MM.1S (cell line): ENCODE measurements around the gene ACIN1.
A peak's percentile ranks its signal among the peaks of the same experiment; 100 is the strongest.

Experiments
- DNase-seq: peaks from one replicate; pipeline ENCODE4 v3.0.0-alpha.2; 2015
- H2AFZ ChIP-seq: fragments of 300-600 bp; sonication (generic); 2 replicates; pipeline ENCODE4 v1.6.0; 2016; ENCODE audit warnings: antibody characterized with exemption, low read length
- H3F3A ChIP-seq: fragments of 300-600 bp; sonication (generic); 2 replicates; pipeline ENCODE4 v1.6.1; 2016; ENCODE audit warnings: mild to moderate bottlenecking, antibody characterized with exemption, low read length, moderate library complexity, mixed read lengths; ENCODE audit not compliant: insufficient read depth
- H3K27ac ChIP-seq: fragments of 300-600 bp; sonication (generic); 2 replicates; pipeline ENCODE4 v1.5.1; 2016; ENCODE audit warnings: mild to moderate bottlenecking, low read length
- H3K27me3 ChIP-seq: fragments of 300-600 bp; sonication (generic); replicated peaks from 2 replicates; pipeline ENCODE4 v1.6.0; 2016; ENCODE audit warnings: low read length; ENCODE audit not compliant: insufficient read depth
- H3K36me3 ChIP-seq: fragments of 300-600 bp; sonication (generic); replicated peaks from 2 replicates; pipeline ENCODE4 v1.6.1; 2016; ENCODE audit warnings: mild to moderate bottlenecking, low read length, mixed read lengths; ENCODE audit not compliant: insufficient read depth
- H3K4me1 ChIP-seq: fragments of 300-600 bp; sonication (generic); 2 replicates; pipeline ENCODE4 v1.6.1; 2016; ENCODE audit warnings: low read length, mixed read lengths
- H3K4me2 ChIP-seq: fragments of 300-600 bp; sonication (generic); 2 replicates; pipeline ENCODE4 v1.6.0; 2016; ENCODE audit warnings: low read depth, low read length
- H3K4me3 ChIP-seq: fragments of 300-600 bp; sonication (generic); 2 replicates; pipeline ENCODE4 v1.5.1; 2016; ENCODE audit warnings: low read length, mixed read lengths
- H3K79me2 ChIP-seq: fragments of 300-600 bp; sonication (generic); 2 replicates; pipeline ENCODE4 v1.6.1; 2016; ENCODE audit warnings: mixed run types, low read length, mixed read lengths
- H3K9ac ChIP-seq: fragments of 300-600 bp; sonication (generic); 2 replicates; pipeline ENCODE4 v1.6.1; 2016; ENCODE audit warnings: low read length, mixed read lengths
- H3K9me2 ChIP-seq: fragments of 300-600 bp; sonication (generic); replicated peaks from 2 replicates; pipeline ENCODE4 v1.6.1; 2016; ENCODE audit warnings: mild to moderate bottlenecking, low read length, mixed read lengths; ENCODE audit not compliant: insufficient read depth
- H3K9me3 ChIP-seq: fragments of 300-600 bp; sonication (generic); replicated peaks from 2 replicates; pipeline ENCODE4 v1.6.1; 2016; ENCODE audit warnings: mild to moderate bottlenecking, low read length, mixed read lengths; ENCODE audit not compliant: insufficient read depth
- H4K20me1 ChIP-seq: fragments of 300-600 bp; sonication (generic); 2 replicates; pipeline ENCODE4 v1.6.1; 2016; ENCODE audit warnings: mild to moderate bottlenecking, low read length, moderate library complexity, mixed read lengths; ENCODE audit not compliant: insufficient read depth
- EZH2 ChIP-seq: fragments of 300-600 bp; sonication (generic); optimal IDR thresholded peaks from 2 replicates; pipeline ENCODE3; 2017; ENCODE audit warnings: low read depth, mild to moderate bottlenecking, antibody characterized with exemption, low read length, mixed read lengths
- EZH2phosphoT487 ChIP-seq: fragments of 300-600 bp; sonication (generic); IDR thresholded peaks from 2 replicates; pipeline ENCODE4 v1.6.1; 2018; ENCODE audit warnings: antibody characterized with exemption, low read length
- TF ChIP-seq, protein P1 (sequence below): fragments of 300-600 bp; sonication (generic); IDR thresholded peaks from 2 replicates; pipeline ENCODE4 v1.5.1; 2016; ENCODE audit warnings: antibody characterized with exemption, low read length, mixed read lengths

Gene ACIN1

GRCh38 chr14:23095196-23096108, 516 bp upstream of the ACIN1 start, which contains the start of gene C14orf119:
C14orf119 (plus strand) TSS chr14:23095505; CDS start chr14:23097659, 2,154 bp downstream.
- DNase-seq = peak; percentile 97
- Histone ChIP-seq H3K36me3 (no peaks in the 10 kb centered on the region; the same call in 1 of the 2 replicates), H3K4me1 (no peaks in the 10 kb centered on the region), H3K4me3 (peak within 1 kb of the TSS; percentile 86), H3K4me2 (peak within 1 kb of the TSS; percentile 76), H3K79me2 (peaks cover 61% of the 10 kb centered on the region), H3K9me3 (no peaks in the 10 kb centered on the region), H2AFZ (peak within 1 kb of the TSS; percentile 74), H4K20me1 (no peaks in the 10 kb centered on the region), H3K9ac (peak within 1 kb of the TSS; percentile 95), H3F3A (no peaks in the 10 kb centered on the region), H3K9me2 (no peaks in the 10 kb centered on the region), H3K27me3 (no peaks in the 10 kb centered on the region), H3K27ac (peak within 1 kb of the TSS; percentile 84)
- no peak for TF ChIP-seq EZH2
- TF ChIP-seq EZH2phosphoT487 = no peak

DNA sequence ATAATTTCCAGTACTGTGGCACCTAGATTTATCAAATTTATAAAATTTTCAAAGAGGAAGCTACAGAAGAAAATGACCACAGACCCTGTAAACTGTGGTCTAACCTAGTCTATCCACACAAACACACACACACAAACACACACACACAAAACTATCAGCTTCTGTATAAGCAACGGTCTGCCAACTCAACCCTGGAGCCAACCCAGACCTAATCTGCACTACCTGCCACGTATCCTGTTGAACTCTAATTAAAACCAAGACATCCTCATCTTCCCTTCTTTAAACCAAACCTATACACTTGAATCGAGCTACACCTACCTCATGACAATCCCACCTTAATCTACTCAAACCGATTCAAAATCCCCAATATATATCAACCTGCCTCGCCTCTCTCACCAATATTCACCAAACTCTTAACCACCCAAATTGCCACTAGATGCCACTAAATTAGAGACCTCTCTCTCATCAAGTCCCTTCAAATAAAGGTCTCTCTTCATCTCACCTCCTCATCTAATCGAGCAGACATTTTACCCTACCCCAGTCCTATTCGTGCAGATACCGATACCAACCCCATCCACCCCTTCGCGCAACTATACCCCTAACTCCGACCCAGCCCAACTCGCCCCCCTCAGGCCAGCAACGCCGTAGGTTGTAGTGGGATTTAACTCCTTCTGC, 808 bp downstream of the ACIN1 start:
- TF ChIP-seq EZH2 (no peak), EZH2phosphoT487 (no peak)
- TF ChIP-seq, protein P1, sequence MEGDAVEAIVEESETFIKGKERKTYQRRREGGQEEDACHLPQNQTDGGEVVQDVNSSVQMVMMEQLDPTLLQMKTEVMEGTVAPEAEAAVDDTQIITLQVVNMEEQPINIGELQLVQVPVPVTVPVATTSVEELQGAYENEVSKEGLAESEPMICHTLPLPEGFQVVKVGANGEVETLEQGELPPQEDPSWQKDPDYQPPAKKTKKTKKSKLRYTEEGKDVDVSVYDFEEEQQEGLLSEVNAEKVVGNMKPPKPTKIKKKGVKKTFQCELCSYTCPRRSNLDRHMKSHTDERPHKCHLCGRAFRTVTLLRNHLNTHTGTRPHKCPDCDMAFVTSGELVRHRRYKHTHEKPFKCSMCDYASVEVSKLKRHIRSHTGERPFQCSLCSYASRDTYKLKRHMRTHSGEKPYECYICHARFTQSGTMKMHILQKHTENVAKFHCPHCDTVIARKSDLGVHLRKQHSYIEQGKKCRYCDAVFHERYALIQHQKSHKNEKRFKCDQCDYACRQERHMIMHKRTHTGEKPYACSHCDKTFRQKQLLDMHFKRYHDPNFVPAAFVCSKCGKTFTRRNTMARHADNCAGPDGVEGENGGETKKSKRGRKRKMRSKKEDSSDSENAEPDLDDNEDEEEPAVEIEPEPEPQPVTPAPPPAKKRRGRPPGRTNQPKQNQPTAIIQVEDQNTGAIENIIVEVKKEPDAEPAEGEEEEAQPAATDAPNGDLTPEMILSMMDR = peak; percentile 18
- peak overlapping the region; percentile 86 for H3K4me3 ChIP-seq
- no peaks in the 10 kb centered on the region for H4K20me1 ChIP-seq
- H2AFZ ChIP-seq = peak overlapping the region; percentile 74; the same call in 1 of the 2 replicates
- H3K27me3 ChIP-seq = no peaks in the 10 kb centered on the region
- no peaks in the 10 kb centered on the region; the same call in 1 of the 2 replicates for H3K36me3 ChIP-seq
- H3K9me2 ChIP-seq = no peaks in the 10 kb centered on the region
- peak overlapping the region; percentile 76 for H3K4me2 ChIP-seq
- H3K9ac ChIP-seq = peak overlapping the region; percentile 95
- H3K27ac ChIP-seq = peak overlapping the region; percentile 84; the same call in 1 of the 2 replicates
- H3K9me3 ChIP-seq = no peaks in the 10 kb centered on the region
- H3F3A ChIP-seq = no peaks in the 10 kb centered on the region
- H3K4me1 ChIP-seq = no peaks in the 10 kb centered on the region
- peaks cover 61% of the 10 kb centered on the region for H3K79me2 ChIP-seq
- no peak for DNase-seq

- Histone ChIP-seq H3K79me2 (peaks cover 59% of the 10 kb centered on the region), H3K4me1 (no peaks in the 10 kb centered on the region), H3F3A (no peaks in the 10 kb centered on the region), H3K36me3 (no peaks in the 10 kb centered on the region; the same call in 1 of the 2 replicates), H3K4me3 (peak overlapping the region; percentile 86; the same call in 1 of the 2 replicates), H3K4me2 (peak overlapping the region; percentile 76; the same call in 1 of the 2 replicates), H3K9me3 (no peaks in the 10 kb centered on the region), H3K27ac (no peak overlapping the region), H2AFZ (no peak overlapping the region), H3K9ac (peak overlapping the region; percentile 95; the same call in 1 of the 2 replicates), H3K27me3 (no peaks in the 10 kb centered on the region), H4K20me1 (no peaks in the 10 kb centered on the region), H3K9me2 (no peaks in the 10 kb centered on the region)
- TF ChIP-seq, protein P1 = no peak
- no peak for TF ChIP-seq EZH2phosphoT487
- no peak for DNase-seq
Measured at GRCh38 chr14:23093526-23093925, 1.4 kb downstream of the ACIN1 start.
